KG1 (cell line): ENCODE results near the gene INPP4B.

Experiments
- DNase-seq: peaks from one replicate; lab custom pipeline; 2025; lab: John Stamatoyannopoulos, UW

Gene INPP4B

GRCh38 chr4:141999446-142000143, 846.5 kb downstream of the INPP4B start:
- no peak for DNase-seq

- DNase-seq = no peak
Measured at GRCh38 chr4:141995056-141995455, 851.0 kb downstream of the INPP4B start.

GRCh38 chr4:141977433-141977832, 868.7 kb downstream of the INPP4B start:
- DNase-seq = no peak
